Lower lobe of right lung (tissue), 2 donors: ENCODE results near the gene DOCK4. TPM values are rescaled to one million over a fixed set of nuclear protein-coding genes. Genes with fewer than 3 reads are reported as not detected.

Experiments
- ATAC-seq, 2 donors: fragments of 200-7000 bp; cut with Tn5 transposase; one replicate each; pipeline ENCODE4 v1.9.1; 2020 to 2022; ENCODE audit warnings: mild to moderate bottlenecking in 2 of 2, moderate library complexity in 2 of 2
- DNase-seq: peaks from one replicate; pipeline ENCODE4 v3.0.0-alpha.2; 2020
- H3K27ac ChIP-seq: fragments of 200-600 bp; one replicate; pipeline ENCODE4 v1.8.0; 2022
- H3K27me3 ChIP-seq: fragments of 200-600 bp; one replicate; pipeline ENCODE4 v1.8.0; 2022; ENCODE audit warnings: low read depth
- H3K36me3 ChIP-seq: fragments of 200-600 bp; one replicate; pipeline ENCODE4 v1.8.0; 2022; ENCODE audit warnings: mild to moderate bottlenecking
- H3K4me1 ChIP-seq: fragments of 200-600 bp; one replicate; pipeline ENCODE4 v1.8.0; 2022
- H3K4me3 ChIP-seq: fragments of 200-600 bp; one replicate; pipeline ENCODE4 v1.8.0; 2022; ENCODE audit warnings: mild to moderate bottlenecking
- H3K9me3 ChIP-seq: fragments of 200-600 bp; one replicate; pipeline ENCODE4 v1.8.0; 2022
- intact Hi-C: fragments of 100-400 bp; cut with DNase I; formaldehyde crosslinking; loops from one replicate; pipeline ENCODE4 v1.11.0; 2022
- total RNA-seq: library from RNA; stranded (reverse); fragmentation: NEBNext Ultra II Directional; extraction: Animal tissue kit (Norgen Biotek cat#: 25700); gene quantifications from one replicate; pipeline ENCODE4 v1.2.1, GENCODE V29; 2021
- TF ChIP-seq, protein P1 (sequence below): fragments of 200-600 bp; IDR thresholded peaks from one replicate; pipeline ENCODE4 v1.8.0; 2022; ENCODE audit warnings: antibody characterized with exemption, mild to moderate bottlenecking
- donor health status: DM: no; HTN: yes; CAD: no; lungs with severe emphysema.

Gene DOCK4
- total RNA-seq, 1 donor from 2014 or later: 78.5 TPM

DNA sequence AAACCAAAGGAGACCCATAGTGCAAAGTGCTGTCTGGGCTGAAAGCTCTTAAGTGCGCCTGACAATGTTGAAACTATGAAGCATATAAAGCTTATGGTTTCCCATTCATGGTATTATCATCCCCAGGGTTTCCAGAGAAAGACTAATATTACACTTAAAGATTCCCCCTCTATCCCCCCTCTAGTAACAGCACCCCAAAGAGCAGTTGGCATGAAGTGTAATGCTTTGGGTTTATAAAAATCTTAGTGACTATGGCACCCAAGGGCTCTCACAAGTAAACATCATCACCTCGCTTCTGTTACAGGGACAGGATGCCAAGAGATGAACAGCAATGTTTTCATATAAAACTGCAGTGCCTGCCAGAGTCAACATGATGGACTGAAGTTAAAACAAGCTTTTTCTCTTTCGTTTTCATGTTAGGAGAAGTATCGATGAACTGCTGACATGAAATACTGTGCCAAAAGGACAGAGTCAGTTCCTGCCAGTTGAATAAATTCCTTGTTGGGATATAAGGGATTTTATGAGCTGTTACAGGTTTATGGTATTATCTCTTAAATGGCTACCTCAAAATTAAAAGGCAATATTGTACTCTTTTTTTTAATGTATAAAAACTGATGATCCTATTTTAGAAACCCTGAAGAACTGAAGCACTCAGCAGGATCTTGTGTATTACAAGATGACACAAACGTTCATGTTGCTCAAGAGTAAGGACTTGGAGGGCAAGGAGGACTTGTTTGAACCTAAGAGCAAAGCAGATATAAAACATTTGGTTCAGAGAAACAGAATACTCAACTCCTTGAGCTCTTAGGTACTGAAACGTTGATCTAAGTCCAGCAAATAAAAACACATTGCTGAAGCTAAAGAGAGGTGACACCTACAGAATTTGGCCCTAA is 440.2 kb downstream of the DOCK4 start:
- TF ChIP-seq, protein P1, sequence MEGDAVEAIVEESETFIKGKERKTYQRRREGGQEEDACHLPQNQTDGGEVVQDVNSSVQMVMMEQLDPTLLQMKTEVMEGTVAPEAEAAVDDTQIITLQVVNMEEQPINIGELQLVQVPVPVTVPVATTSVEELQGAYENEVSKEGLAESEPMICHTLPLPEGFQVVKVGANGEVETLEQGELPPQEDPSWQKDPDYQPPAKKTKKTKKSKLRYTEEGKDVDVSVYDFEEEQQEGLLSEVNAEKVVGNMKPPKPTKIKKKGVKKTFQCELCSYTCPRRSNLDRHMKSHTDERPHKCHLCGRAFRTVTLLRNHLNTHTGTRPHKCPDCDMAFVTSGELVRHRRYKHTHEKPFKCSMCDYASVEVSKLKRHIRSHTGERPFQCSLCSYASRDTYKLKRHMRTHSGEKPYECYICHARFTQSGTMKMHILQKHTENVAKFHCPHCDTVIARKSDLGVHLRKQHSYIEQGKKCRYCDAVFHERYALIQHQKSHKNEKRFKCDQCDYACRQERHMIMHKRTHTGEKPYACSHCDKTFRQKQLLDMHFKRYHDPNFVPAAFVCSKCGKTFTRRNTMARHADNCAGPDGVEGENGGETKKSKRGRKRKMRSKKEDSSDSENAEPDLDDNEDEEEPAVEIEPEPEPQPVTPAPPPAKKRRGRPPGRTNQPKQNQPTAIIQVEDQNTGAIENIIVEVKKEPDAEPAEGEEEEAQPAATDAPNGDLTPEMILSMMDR: no peak
- Histone ChIP-seq H3K36me3 (peaks cover 98% of the 10 kb centered on the region), H3K27me3 (no peaks in the 10 kb centered on the region), H3K4me3 (no peak overlapping the region), H3K9me3 (no peaks in the 10 kb centered on the region), H3K27ac (no peak overlapping the region), H3K4me1 (no peaks in the 10 kb centered on the region)
- no peak for DNase-seq
- ATAC-seq: no peak
- intact Hi-C loops: loop anchor here (10.0 kb wide), 1 partner anchor 639 kb away; no protein-coding TSS in a partner anchor

DNA sequence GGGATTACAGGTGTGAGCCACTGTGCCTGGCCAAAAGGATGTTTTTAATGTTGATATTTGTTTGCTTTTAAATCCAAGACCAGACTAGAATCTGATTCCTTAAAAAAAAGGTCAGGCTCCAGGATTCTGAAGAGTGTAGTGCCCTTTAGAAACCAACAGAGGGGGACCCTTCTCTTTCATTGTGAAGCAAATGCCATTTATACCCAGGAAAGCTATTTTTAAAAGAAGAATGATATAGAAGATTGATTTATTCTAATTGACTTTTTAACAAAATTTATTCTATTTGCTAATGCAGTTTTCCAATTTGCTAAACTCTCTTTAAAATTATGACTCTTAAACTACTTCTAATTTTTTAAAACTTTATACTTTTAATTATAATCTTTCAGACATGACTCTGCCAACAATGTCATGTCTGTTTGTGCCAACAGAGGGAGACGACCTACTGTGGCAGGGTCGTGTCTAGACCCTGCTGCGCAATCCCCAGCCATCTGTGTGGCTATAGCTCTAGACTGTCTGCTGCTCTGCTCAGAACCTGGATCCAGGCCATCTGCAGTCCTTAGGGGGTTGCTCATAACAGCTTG is 442.9 kb downstream of the DOCK4 start:
- no peak for ATAC-seq
- TF ChIP-seq, protein P1: peak; percentile 29
- Histone ChIP-seq H3K9me3 (no peaks in the 10 kb centered on the region), H3K27ac (no peak overlapping the region), H3K36me3 (peaks cover 95% of the 10 kb centered on the region), H3K4me1 (no peaks in the 10 kb centered on the region), H3K27me3 (no peaks in the 10 kb centered on the region), H3K4me3 (no peak overlapping the region)
- DNase-seq: no peak
- intact Hi-C loops: loop anchor here (10.0 kb wide), 1 partner anchor 641 kb away; no protein-coding TSS in a partner anchor

DNA sequence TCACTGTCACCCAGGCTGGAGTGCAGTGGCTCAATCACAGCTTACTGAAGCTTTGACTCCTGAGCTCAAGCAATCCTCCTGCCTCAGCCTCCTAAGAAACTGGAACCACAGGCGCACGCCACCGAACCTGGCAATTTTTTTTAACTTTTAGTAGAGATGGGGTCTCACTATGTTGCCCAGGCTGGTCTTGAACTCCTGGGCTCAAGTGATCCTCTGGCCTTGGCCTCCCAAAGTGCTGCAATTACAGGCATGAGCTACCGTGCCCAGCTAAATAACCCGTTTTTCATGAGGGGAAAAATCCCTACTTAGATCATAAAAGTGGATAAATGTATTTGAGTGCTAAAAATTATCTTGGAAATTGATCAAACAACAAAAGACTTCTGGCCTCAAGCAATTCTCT is 443.4 kb downstream of the DOCK4 start:
- intact Hi-C loops: loop anchor here (10.0 kb wide), 1 partner anchor 642 kb away; no protein-coding TSS in a partner anchor
- ATAC-seq: no peak
- H3K36me3 ChIP-seq: peaks cover 95% of the 10 kb centered on the region

DNA sequence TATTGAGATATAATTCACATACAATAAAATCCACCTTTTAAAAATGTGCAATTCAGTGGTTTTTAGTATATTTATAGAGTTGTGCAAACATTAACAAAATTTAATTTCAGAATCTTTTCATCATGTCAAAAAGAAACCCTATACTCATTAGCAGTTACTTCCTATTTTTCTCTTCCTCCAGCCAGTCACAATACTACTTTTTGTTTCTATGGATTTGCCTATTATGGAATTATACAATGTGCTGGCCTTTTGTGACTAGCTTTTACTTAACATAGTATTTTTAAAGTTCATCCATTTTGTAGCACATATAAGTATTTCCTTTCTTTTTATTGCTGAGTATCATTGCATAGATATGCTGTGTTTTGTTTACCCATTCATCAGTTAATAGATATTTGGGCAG is 444.0 kb downstream of the DOCK4 start:
- TF ChIP-seq, protein P1: no peak
- DNase-seq (no peak), ATAC-seq (no peak)
- intact Hi-C loops: loop anchor here (10.0 kb wide), 1 partner anchor 643 kb away; no protein-coding TSS in a partner anchor
- no peaks in the 10 kb centered on the region for H3K4me1 ChIP-seq
- H3K27me3 ChIP-seq: no peaks in the 10 kb centered on the region
- H3K36me3 ChIP-seq: peaks cover 93% of the 10 kb centered on the region
- H3K4me3 ChIP-seq: no peak overlapping the region
- H3K27ac ChIP-seq: no peak overlapping the region
- no peaks in the 10 kb centered on the region for H3K9me3 ChIP-seq

More for the DNA sequence above, 443.4 kb downstream of the DOCK4 start:
- Histone ChIP-seq H3K27ac (no peak overlapping the region), H3K9me3 (no peaks in the 10 kb centered on the region), H3K4me1 (no peaks in the 10 kb centered on the region), H3K27me3 (no peaks in the 10 kb centered on the region), H3K4me3 (no peak overlapping the region)
- no peak for DNase-seq
- TF ChIP-seq, protein P1: no peak

DNA sequence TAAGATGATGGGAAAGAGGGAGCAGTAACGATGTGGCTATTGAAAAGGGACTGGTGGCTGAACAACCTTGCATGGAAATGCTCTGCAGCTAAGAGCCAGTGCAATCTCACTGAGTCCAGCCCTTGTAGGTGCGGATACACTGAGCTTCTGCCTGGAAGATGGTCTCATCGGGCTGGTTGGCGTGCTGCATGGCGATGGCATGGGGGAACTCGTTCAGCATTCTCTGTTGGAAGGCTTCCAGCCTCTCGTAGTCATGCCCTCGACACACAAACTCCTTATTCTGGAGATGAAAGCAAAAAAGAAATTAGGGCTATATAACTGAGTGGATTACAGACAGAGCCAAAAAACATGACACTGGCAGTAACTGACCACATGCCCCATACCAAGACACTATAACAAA is 446.2 kb downstream of the DOCK4 start:
- no peak overlapping the region for H3K27ac ChIP-seq
- no peaks in the 10 kb centered on the region for H3K4me1 ChIP-seq
- intact Hi-C loops: loop anchor here (10.0 kb wide), 1 partner anchor 645 kb away; no protein-coding TSS in a partner anchor
- DNase-seq: no peak
- no peaks in the 10 kb centered on the region for H3K9me3 ChIP-seq
- ATAC-seq: no peak
- no peaks in the 10 kb centered on the region for H3K27me3 ChIP-seq
- H3K36me3 ChIP-seq: peaks cover 78% of the 10 kb centered on the region
- no peak overlapping the region for H3K4me3 ChIP-seq
- TF ChIP-seq, protein P1: no peak
